ENCODE data around the gene KERA. TPM values are rescaled to one million over a fixed set of nuclear protein-coding genes. Genes with fewer than 3 reads are reported as not detected.

The KERA gene
- total and polyA plus RNA-seq, 2 experiments from 2014 or later = not detected

DNA sequence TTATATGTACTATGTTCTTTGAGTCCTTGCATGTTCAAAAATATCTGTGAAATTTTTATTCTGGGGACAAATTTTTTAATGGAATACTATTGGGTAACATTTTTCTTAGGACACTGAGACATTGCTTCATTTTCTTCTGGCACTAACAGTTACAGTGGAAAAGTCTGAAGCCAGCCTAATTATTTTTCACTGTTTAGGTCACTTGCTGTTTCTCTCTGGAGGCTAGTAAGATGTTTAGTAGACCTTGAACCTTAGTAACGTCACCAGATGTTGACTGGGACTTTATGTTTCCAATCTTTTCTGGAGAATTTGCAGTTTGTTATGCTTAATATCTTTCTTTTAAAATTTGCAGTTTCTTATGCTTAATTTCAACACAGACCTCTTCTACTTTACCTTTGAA is 40.8 kb downstream of the KERA start:
- Histone ChIP-seq H4K20me1 (replicated peaks; ENCODE audit: insufficient read depth) (no peaks in the 10 kb centered on the region), H3K4me3 (no peak overlapping the region), H3K79me2 (replicated peaks; ENCODE audit: insufficient read depth) (no peaks in the 10 kb centered on the region), H3K27ac (ENCODE audit: low read depth) (no peak overlapping the region), H3F3A (replicated peaks; ENCODE audit: low read depth) (no peaks in the 10 kb centered on the region), H3K4me2 (no peak overlapping the region), H3K9me2 (ENCODE audit: insufficient read depth) (no peaks in the 10 kb centered on the region), H3K4me1 (ENCODE audit: insufficient read depth) (no peaks in the 10 kb centered on the region), H2AFZ (no peak overlapping the region), H3K36me3 (ENCODE audit: insufficient read depth) (no peaks in the 10 kb centered on the region), H3K27me3 (ENCODE audit: insufficient read depth) (no peaks in the 10 kb centered on the region)
- Mint-ChIP-seq H3K4me1 (no peaks in the 10 kb centered on the region), H3K27me3 (ENCODE audit: insufficient read depth, low read depth, poor library complexity) (peaks cover 2% of the 10 kb centered on the region), H3K4me3 (no peak overlapping the region), H3K9me3 (no peaks in the 10 kb centered on the region), H3K36me3 (ENCODE audit: low read depth) (no peaks in the 10 kb centered on the region), H3K27ac (no peak overlapping the region)
- TF ChIP-seq ZNF114 (CRISPR knock-in tag; IDR thresholded peaks at IDR 0.05) = no peak
- TF ChIP-seq, protein P1, sequence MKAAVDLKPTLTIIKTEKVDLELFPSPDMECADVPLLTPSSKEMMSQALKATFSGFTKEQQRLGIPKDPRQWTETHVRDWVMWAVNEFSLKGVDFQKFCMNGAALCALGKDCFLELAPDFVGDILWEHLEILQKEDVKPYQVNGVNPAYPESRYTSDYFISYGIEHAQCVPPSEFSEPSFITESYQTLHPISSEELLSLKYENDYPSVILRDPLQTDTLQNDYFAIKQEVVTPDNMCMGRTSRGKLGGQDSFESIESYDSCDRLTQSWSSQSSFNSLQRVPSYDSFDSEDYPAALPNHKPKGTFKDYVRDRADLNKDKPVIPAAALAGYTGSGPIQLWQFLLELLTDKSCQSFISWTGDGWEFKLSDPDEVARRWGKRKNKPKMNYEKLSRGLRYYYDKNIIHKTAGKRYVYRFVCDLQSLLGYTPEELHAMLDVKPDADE (IDR thresholded peaks at IDR 0.05) = no peak
- no peak for TF ChIP-seq EZH2phosphoT487 (IDR thresholded peaks at IDR 0.05; ENCODE audit: unreplicated experiment)
- DNase-seq (ENCODE audit: low spot score) (no peak), ATAC-seq (no peak)

GRCh38 chr12:91009319-91009950 is 48.4 kb downstream of the KERA start:
- Histone ChIP-seq H3K9me2 (ENCODE audit: insufficient read depth) (no peaks in the 10 kb centered on the region), H2AFZ (no peak overlapping the region), H4K20me1 (replicated peaks; ENCODE audit: insufficient read depth) (no peaks in the 10 kb centered on the region), H3K4me1 (ENCODE audit: insufficient read depth) (no peaks in the 10 kb centered on the region), H3K79me2 (replicated peaks; ENCODE audit: insufficient read depth) (no peaks in the 10 kb centered on the region), H3F3A (replicated peaks; ENCODE audit: low read depth) (no peaks in the 10 kb centered on the region), H3K36me3 (ENCODE audit: insufficient read depth) (no peaks in the 10 kb centered on the region), H3K4me3 (no peak overlapping the region), H3K4me2 (no peak overlapping the region), H3K27me3 (ENCODE audit: insufficient read depth) (no peaks in the 10 kb centered on the region), H3K27ac (ENCODE audit: low read depth) (no peak overlapping the region)
- no peaks in the 10 kb centered on the region for H3K27me3 Mint-ChIP-seq (ENCODE audit: insufficient read depth, low read depth, poor library complexity)
- H3K4me3 Mint-ChIP-seq = no peak overlapping the region
- no peak for DNase-seq (ENCODE audit: low spot score)
- no peaks in the 10 kb centered on the region for H3K9me3 Mint-ChIP-seq
- no peaks in the 10 kb centered on the region for H3K4me1 Mint-ChIP-seq
- no peaks in the 10 kb centered on the region for H3K36me3 Mint-ChIP-seq (ENCODE audit: low read depth)
- no peak for ATAC-seq
- H3K27ac Mint-ChIP-seq = no peak overlapping the region
- TF ChIP-seq, protein P2, sequence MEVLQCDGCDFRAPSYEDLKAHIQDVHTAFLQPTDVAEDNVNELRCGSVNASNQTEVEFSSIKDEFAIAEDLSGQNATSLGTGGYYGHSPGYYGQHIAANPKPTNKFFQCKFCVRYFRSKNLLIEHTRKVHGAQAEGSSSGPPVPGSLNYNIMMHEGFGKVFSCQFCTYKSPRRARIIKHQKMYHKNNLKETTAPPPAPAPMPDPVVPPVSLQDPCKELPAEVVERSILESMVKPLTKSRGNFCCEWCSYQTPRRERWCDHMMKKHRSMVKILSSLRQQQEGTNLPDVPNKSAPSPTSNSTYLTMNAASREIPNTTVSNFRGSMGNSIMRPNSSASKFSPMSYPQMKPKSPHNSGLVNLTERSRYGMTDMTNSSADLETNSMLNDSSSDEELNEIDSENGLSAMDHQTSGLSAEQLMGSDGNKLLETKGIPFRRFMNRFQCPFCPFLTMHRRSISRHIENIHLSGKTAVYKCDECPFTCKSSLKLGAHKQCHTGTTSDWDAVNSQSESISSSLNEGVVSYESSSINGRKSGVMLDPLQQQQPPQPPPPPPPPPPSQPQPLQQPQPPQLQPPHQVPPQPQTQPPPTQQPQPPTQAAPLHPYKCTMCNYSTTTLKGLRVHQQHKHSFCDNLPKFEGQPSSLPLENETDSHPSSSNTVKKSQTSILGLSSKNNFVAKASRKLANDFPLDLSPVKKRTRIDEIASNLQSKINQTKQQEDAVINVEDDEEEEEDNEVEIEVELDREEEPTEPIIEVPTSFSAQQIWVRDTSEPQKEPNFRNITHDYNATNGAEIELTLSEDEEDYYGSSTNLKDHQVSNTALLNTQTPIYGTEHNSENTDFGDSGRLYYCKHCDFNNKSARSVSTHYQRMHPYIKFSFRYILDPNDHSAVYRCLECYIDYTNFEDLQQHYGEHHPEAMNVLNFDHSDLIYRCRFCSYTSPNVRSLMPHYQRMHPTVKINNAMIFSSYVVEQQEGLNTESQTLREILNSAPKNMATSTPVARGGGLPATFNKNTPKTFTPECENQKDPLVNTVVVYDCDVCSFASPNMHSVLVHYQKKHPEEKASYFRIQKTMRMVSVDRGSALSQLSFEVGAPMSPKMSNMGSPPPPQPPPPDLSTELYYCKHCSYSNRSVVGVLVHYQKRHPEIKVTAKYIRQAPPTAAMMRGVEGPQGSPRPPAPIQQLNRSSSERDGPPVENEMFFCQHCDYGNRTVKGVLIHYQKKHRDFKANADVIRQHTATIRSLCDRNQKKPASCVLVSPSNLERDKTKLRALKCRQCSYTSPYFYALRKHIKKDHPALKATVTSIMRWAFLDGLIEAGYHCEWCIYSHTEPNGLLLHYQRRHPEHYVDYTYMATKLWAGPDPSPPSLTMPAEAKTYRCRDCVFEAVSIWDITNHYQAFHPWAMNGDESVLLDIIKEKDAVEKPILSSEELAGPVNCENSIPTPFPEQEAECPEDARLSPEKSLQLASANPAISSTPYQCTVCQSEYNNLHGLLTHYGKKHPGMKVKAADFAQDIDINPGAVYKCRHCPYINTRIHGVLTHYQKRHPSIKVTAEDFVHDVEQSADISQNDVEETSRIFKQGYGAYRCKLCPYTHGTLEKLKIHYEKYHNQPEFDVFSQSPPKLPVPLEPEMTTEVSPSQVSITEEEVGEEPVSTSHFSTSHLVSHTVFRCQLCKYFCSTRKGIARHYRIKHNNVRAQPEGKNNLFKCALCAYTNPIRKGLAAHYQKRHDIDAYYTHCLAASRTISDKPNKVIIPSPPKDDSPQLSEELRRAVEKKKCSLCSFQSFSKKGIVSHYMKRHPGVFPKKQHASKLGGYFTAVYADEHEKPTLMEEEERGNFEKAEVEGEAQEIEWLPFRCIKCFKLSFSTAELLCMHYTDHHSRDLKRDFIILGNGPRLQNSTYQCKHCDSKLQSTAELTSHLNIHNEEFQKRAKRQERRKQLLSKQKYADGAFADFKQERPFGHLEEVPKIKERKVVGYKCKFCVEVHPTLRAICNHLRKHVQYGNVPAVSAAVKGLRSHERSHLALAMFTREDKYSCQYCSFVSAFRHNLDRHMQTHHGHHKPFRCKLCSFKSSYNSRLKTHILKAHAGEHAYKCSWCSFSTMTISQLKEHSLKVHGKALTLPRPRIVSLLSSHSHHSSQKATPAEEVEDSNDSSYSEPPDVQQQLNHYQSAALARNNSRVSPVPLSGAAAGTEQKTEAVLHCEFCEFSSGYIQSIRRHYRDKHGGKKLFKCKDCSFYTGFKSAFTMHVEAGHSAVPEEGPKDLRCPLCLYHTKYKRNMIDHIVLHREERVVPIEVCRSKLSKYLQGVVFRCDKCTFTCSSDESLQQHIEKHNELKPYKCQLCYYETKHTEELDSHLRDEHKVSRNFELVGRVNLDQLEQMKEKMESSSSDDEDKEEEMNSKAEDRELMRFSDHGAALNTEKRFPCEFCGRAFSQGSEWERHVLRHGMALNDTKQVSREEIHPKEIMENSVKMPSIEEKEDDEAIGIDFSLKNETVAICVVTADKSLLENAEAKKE (CRISPR knock-in tag; IDR thresholded peaks at IDR 0.05) = no peak
- TF ChIP-seq, protein P1 (IDR thresholded peaks at IDR 0.05) = no peak
- TF ChIP-seq CREB1 (CRISPR knock-in tag; IDR thresholded peaks at IDR 0.05; ENCODE audit: low read depth) (no peak), STAT1 (IDR thresholded peaks at IDR 0.05; ENCODE audit: unreplicated experiment) (no peak), REST (IDR thresholded peaks at IDR 0.05; ENCODE audit: unreplicated experiment) (no peak), ZNF114 (CRISPR knock-in tag; IDR thresholded peaks at IDR 0.05) (no peak), POLR2AphosphoS5 (IDR thresholded peaks at IDR 0.05; ENCODE audit: low read depth) (no peak), EZH2phosphoT487 (IDR thresholded peaks at IDR 0.05; ENCODE audit: unreplicated experiment) (no peak), NANOG (IDR thresholded peaks at IDR 0.05; ENCODE audit: borderline replicate concordance) (no peak)
